Measurements from ENCODE around the gene TMEM61.
"Not testable (repeated sequence)": the region's sequence is repeated elsewhere in the genome, so short reads cannot be mapped to it uniquely, and the experiment has no call there.

TMEM61 gene

DNA sequence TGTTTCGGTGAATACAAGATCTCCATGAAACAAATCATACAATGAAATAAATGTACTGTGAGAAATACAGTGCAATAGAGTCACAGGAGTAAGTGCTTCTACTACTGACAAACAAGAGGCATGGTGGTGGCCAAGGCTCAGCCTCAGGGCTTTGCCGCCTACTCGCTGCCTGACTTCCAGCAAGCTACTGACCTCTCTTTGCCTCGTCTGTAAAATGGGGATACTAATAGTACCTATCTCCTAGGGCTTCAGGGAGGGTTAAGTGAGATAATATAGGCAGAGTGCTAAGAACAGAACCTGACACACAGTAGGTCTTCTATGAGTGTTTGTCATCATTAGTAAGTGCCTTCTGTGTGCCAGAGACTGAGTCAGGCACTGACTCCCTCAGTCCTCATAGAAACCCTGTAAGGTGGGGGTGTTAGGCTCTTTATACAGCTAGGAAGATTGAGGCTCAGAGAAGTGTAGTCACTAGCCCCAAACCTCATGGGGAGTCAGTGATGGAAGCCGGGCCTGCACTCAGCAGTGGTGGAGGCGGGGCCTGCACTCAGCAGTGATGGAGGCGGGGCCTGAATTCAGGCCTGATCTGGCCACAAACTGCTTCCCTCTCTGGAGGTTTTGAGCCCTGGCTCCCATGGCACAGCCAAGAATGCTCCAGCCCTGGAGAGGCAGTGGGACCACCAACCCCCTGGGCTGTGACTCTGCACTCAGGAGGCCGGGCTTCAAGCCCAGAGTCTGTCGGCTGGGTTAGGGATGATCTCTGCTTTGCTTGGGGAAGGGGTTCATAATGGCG lies 25.1 kb downstream of the TMEM61 start:
- peak in 1 of 5 experiments; percentile 12 for DNase-seq

DNA sequence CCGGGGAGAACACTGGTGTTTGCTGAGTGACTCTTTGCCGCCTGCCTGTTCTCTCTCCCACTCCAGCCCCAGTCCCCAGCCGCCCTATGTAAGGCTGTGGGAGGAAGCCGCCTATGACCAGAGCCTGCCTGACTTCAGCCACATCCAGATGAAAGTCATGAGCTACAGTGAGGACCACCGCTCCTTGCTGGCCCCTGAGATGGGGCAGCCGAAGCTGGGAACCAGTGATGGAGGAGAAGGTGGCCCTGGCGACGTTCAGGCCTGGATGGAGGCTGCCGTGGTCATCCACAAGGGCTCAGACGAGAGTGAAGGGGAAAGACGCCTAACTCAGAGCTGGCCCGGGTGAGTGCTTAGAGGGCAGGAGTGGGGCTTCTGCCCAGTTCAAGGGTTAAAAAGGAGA lies 26.5 kb downstream of the TMEM61 start:
- no peak for DNase-seq

DNA sequence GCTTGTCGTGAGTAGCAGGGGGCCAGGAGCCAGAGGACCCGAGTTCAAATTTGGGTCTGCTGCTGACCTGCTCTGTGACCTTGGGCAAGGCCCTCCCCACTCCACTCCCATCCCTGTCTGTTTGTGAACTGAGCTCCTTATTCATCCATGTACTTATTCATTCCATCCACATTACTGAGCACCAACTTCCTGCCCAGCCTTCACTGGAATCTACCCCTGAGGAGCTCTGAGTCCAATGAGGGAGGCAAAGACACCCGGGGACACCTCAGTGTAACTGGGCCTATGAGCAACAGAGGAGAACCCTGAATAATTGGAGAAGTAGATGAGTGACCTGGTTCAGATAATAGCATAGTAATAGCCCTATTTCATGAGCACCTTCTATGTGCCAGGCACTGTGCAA lies 27.2 kb downstream of the TMEM61 start:
- DNase-seq, result no peak

GRCh38 chr1:55010194-55010886 lies 29.9 kb downstream of the TMEM61 start:
- DNase-seq, result no peak

DNA sequence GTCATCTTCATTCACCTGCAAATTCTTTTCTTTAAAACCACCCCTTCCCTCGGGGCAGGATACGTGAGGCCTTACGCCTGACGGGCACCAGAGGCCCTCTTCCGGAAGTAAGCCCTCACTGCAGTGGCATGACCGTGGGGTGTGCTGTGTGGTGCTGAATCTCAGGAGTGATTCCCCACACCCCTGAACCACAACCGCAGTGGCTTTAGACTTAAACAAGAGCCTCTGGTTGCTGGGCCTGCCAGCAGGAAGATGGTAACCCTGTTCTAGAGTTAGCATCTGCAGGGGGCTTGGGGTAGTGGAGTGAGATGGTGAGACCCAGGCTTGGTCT lies 30.4 kb downstream of the TMEM61 start:
- peak in 1 of 5 experiments; percentile 29 for DNase-seq

DNA sequence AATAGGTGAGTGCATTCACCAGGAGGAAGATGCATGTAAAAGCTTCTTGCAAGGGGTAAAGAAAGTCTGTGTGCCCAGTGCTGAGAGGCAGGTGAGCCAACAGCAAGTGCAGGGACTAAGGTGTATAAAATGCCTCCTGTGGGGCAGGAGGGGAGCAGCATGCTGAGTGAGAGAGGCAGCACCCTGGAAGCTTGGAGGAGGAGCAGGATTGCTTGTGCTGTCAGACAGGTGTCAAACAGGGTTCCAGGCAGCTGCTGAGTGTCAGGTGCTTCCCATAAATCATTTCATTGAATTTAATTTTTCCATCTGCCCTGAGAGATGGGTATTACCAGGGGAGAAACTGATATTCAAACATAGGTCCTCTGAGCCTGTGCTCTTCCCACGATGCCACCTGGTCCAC lies 32.2 kb downstream of the TMEM61 start:
- DNase-seq, result no peak

GRCh38 chr1:55015123-55015522 lies 34.7 kb downstream of the TMEM61 start:
- DNase-seq, result no peak

DNA sequence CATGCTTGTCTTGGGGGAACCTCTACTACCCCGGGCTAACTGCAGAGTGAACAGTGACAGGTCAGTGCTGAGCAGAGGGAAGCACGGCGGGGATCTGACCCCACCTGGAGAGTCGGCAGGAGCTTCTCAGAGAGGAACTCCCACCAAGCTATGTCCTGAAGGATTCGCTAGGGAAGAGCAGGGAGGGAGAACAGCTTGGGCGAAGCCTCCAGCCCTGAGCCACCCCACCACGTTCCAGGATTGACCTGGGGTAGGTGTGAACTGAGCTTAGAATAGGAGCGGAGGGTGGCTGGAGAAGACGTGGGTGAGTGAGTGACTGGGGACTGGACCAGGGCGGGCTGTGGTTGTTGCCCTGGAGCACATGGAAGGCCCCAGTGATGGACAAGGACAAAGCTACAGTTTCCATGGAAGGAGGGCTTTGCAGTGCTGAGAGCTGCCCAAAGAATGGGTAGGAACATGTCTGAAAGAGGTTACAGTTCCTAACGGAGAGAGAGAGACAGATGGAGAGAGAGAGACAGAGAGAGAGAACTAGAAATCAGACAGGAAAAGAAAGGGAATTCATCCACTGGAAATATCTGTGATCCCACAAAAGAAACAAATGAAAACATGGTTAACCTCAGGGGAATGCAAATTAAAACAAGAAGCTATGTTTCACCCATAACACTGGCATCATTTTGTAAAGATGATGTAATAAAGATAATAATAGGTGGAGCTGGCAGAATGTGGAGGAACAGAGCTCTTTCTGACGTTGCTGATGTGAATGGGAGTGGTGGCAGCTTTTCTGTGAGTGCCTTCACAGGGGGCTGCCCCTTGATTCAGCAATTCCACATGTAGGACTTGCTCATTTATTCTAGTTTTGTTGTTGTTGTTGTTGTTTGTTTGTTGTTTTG lies 35.5 kb downstream of the TMEM61 start:
- no peak for DNase-seq

GRCh38 chr1:55018395-55018794 lies 38.0 kb downstream of the TMEM61 start:
- no peak for DNase-seq

DNA sequence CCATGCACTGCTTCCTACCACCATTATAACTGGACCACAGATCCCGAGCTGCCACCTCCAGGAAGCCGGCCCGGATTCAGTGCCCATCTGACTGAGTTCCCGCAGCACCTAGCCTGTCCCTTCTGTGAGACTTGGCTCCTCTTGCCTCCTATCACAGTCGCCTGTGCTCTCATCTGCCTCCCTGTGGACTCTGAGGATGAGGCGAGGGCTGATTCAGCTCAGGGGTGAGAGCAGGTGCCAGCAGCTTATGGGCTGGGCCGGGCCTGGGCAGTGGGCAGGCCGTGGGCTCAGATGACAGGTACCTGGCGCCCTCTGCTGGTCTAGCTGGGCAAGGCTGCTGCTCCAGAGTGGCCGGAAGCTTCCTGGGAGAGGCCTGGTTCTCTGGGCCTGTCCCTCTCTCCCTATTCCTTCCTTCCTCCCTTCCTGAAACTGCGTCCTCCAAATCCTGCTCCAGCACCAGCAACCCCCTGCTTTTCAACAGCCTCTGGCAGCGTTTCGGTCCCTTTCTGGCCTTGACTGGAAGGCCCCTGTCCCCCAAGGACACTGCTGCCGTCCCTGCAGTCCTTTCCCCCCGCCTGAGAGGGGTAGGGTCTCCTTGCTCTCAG lies 41.6 kb downstream of the TMEM61 start:
- peak; percentile 10 to 64 (median 41) for DNase-seq

DNA sequence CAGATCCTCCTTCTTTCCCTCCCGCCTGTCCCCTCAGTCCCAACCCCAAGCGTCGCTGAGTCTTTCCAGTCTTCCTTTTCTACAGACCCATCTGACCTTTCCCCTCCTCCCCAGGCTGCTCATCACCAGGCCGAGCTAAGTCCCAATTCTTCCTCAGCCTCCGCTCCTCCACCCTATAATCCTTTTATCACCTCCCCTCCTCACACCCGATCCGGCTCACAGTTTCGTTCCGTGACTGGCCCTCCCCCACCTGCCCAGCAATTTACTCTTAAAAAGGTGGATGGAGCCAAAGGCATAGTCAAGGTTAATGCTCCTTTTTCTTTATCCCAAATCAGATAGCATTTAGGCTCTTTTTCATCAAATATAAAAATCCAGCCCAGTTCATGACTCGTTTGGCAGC lies 43.7 kb downstream of the TMEM61 start:
- not testable (repeated sequence) for DNase-seq

- DNase-seq, result not testable (repeated sequence)
These were observed 46.3 kb downstream of the TMEM61 start for GRCh38 chr1:55026682-55027081.

DNA sequence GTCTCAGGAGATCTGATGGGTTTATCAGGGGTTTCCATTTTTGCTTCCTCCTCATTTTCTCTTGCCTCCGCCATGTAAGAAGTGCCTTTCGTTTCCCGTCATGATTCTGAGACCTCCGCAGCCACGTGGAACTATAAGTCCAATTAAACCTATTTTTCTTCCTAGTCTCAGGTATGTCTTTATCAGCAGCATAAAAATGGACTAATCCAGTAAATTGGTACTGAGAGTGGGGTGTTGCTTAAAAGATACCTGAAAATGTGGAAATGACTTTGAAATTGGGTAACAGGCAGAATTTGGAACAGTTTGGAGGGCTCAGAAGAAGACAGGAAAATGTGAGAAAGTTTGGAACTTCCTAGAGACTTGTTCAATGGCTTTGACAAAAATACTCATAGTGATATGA lies 50.7 kb downstream of the TMEM61 start:
- not testable (repeated sequence) for DNase-seq

DNA sequence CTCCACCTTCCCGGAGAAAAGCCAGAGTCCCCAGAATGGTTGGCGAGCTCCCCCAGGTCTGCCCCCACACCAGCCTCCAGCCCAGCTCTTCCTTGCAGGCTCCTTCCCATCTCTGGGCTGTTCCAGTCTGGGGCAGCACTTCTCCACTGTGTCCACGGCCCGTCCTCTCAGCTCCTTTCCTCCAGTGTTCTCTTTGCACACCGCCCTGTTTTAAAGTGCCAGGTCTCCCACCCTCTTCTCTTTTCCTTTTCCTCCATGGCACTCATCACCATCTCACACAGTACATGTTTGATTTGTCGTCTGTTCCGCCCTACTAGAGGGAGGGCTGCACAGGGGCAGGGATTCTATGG lies 52.8 kb downstream of the TMEM61 start:
- no peak for DNase-seq

DNA sequence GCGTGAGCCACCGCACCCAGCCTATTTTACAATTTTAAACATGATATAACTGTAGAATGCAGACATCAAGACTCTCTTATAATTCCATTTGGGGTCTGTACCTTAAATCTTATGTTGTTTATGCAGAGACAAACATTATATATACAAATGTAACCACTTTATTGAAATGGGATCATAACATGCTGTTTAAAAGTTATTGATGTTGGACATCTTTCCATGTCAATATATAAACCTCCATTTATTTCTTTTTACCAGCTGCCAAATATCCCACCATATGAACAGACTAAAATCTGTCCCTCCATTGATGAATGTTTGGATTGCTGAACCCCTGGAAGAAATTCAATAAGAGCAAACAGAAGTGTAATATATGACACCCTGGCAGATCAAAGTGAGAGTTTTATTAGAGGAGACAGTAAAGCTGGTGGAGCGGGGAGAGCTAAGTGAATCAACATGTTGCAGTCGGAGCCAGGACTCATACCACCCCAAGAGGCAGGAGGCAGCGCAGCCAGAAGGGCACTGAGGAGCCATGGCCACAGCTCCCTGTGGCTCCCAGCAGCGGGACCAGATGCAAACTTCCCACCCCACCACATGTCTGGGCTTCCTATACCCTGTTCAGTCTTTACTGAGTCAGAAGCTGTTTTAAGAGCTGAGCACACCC lies 54.2 kb downstream of the TMEM61 start:
- DNase-seq, result no peak

DNA sequence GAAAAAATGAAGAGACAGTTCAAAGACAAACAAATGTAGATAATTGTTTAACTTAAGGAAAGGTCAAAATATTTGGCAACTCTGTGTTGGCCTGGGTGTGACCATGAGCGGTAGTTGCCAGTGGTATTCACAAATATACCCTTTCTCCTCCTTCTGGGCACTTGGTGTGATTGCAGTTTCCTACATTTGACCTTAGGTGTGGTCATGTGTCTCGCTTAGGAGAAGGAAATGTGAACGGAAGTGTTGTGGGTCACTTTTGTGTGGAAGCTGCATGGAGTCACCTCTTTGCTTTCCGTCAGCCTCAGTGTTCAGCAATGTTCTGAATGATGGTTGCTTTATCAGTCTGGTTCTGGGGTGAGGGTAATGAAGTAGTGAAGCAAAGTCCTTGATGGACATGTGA lies 55.5 kb downstream of the TMEM61 start:
- no peak for DNase-seq

- DNase-seq, result no peak
These were observed 57.5 kb downstream of the TMEM61 start for GRCh38 chr1:55037733-55038551.

DNA sequence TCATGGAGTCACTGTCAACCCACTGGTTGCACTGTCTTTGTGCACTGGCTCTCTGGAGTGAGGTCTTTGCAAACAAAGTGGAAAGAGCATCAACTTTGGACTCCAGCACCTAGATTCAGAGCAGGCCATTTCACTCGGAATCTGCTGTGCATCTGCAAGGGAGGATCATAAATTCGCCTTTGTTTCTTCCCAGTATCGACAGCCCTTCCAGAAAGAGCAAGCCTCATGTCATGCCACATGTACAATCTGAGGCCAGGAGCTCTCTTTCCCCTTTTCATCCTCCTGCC lies 58.1 kb downstream of the TMEM61 start:
- DNase-seq, result no peak

DNA sequence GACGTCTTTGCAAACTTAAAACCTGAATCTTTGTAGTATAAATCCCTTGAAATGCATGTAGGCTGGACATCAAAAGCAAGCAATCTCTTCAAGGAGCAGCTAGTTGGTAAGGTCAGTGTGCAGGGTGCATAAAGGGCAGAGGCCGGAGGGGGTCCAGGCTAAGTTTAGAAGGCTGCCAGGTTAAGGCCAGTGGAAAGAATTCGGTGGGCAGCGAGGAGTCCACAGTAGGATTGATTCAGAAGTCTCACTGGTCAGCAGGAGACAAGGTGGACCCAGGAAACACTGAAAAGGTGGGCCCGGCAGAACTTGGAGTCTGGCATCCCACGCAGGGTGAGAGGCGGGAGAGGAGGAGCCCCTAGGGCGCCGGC lies 58.5 kb downstream of the TMEM61 start:
- DNase-seq, result no peak

DNA sequence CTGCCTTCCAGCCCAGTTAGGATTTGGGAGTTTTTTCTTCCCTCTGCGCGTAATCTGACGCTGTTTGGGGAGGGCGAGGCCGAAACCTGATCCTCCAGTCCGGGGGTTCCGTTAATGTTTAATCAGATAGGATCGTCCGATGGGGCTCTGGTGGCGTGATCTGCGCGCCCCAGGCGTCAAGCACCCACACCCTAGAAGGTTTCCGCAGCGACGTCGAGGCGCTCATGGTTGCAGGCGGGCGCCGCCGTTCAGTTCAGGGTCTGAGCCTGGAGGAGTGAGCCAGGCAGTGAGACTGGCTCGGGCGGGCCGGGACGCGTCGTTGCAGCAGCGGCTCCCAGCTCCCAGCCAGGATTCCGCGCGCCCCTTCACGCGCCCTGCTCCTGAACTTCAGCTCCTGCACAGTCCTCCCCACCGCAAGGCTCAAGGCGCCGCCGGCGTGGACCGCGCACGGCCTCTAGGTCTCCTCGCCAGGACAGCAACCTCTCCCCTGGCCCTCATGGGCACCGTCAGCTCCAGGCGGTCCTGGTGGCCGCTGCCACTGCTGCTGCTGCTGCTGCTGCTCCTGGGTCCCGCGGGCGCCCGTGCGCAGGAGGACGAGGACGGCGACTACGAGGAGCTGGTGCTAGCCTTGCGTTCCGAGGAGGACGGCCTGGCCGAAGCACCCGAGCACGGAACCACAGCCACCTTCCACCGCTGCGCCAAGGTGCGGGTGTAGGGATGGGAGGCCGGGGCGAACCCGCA lies 59.1 kb downstream of the TMEM61 start, which contains the start of gene PCSK9:
TSS of gene PCSK9 (plus strand) at position 207 of the 741 bp plus-strand sequence. CDS start at position 497, 290 bp downstream.
- no peak for DNase-seq

All from T-helper 2 cell (primary cell).